Measurements from ENCODE around the gene CNIH4. TPM values are rescaled to one million over a fixed set of nuclear protein-coding genes. Genes with fewer than 3 reads are reported as not detected.
"Not testable (repeated sequence)": the region's sequence is repeated elsewhere in the genome, so short reads cannot be mapped to it uniquely, and the experiment has no call there.

The CNIH4 gene
- 102 and 124 TPM in 2 replicates for polyA plus RNA-seq (2011; rRNA removed)
- 46.4 and 58.0 TPM in 2 replicates for polyA plus RNA-seq (2012; cell fraction: cytosol; rRNA removed)
- polyA plus RNA-seq (2012; cell fraction: nucleus; rRNA removed) = 25.9 and 33.0 TPM in 2 replicates
- 98.6 to 104 TPM (median 104 TPM) in 3 replicates for polyA plus RNA-seq (2017; fragmentation: RNase III; extraction: RNeasy Plus Mini Kit Qiagen cat#74134 plus additional on column Dnase treatment)
- polyA minus RNA-seq (2011; rRNA and poly(A)+ RNA removed) = 42.3 and 43.4 TPM in 2 replicates

- peak within 1 kb of the TSS; percentile 82 for H3K4me2 ChIP-seq
- no peak for TF ChIP-seq EP300 (IDR thresholded peaks at IDR 0.05)
- TF ChIP-seq FOSL2 (IDR thresholded peaks at IDR 0.05) = no peak
- TF ChIP-seq FOSL2 (CRISPR knock-in tag; IDR thresholded peaks at IDR 0.05) = peak; percentile 31
- TF ChIP-seq BCL3 (IDR thresholded peaks at IDR 0.05) = 0 out of 3 replicates have a peak, but pooled peaks have one; percentile 40
- TF ChIP-seq, protein P1, sequence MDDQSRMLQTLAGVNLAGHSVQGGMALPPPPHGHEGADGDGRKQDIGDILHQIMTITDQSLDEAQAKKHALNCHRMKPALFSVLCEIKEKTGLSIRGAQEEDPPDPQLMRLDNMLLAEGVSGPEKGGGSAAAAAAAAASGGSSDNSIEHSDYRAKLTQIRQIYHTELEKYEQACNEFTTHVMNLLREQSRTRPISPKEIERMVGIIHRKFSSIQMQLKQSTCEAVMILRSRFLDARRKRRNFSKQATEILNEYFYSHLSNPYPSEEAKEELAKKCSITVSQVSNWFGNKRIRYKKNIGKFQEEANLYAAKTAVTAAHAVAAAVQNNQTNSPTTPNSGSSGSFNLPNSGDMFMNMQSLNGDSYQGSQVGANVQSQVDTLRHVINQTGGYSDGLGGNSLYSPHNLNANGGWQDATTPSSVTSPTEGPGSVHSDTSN (IDR thresholded peaks at IDR 0.05) = 0 out of 2 replicates have a peak, but pooled peaks have one; percentile 42
- TF ChIP-seq PHF8 (IDR thresholded peaks at IDR 0.05; ENCODE audit: borderline replicate concordance, low read depth) = peak; percentile 70; the same call in 1 of the 2 replicates
- TF ChIP-seq MAZ (IDR thresholded peaks at IDR 0.05; ENCODE audit: borderline replicate concordance, low read depth, low read length) = no peak
- TF ChIP-seq POLR2A (IDR thresholded peaks at IDR 0.05; ENCODE audit: low read length) = peak; percentile 92
- TF ChIP-seq, protein P2, sequence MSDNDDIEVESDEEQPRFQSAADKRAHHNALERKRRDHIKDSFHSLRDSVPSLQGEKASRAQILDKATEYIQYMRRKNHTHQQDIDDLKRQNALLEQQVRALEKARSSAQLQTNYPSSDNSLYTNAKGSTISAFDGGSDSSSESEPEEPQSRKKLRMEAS (IDR thresholded peaks at IDR 0.05) = peak; percentile 65
- peak; percentile 22 to 69; a peak in 3 of 5 replicates for TF ChIP-seq JUN (IDR thresholded peaks at IDR 0.05)
- TF ChIP-seq GATA3 (IDR thresholded peaks at IDR 0.05; ENCODE audit: borderline replicate concordance) = 0 out of 2 replicates have a peak, but pooled peaks have one; percentile 23
- under 1% methylated on average over 30 of the region's 78 CpGs for WGBS (ENCODE audit: missing lambda C conversion rate)
- peak; percentile 98 to 99 for ATAC-seq
- peaks cover 20% of the 10 kb centered on the region for H3K4me1 ChIP-seq
- peak; percentile 94 to 96 for DNase-seq (ENCODE audit: low read depth in 1 of 2, low spot score in 1 of 2)
- POLR2A ChIA-PET = interaction anchor here (1.2 kb wide), 1 partner anchor 27 kb away, joined by 3 read pairs; the partner anchor contains the start of gene NVL
- H3K27ac ChIP-seq = peak within 1 kb of the TSS; percentile 85 to 96
- H3K4me3 ChIP-seq = peak within 1 kb of the TSS; percentile 62
- no peak for FAIRE-seq
- no peaks in the 10 kb centered on the region for H3K9me3 ChIP-seq
- CTCF ChIA-PET = interaction anchor here (0.6 kb wide), 2 partner anchors 10 to 665 kb away, joined by 3 to 5 read pairs; no protein-coding TSS in a partner anchor
These were observed at the start of gene CNIH4 for GRCh38 chr1:224356685-224357625. TSS of gene CNIH4 (plus strand) at chr1:224356879. CDS start at chr1:224356925, 46 bp downstream.

- TF ChIP-seq CHD4 (IDR thresholded peaks at IDR 0.05; ENCODE audit: borderline replicate concordance) = no peak
- TF ChIP-seq, protein P2 (IDR thresholded peaks at IDR 0.05) = no peak
- TF ChIP-seq JUN (IDR thresholded peaks at IDR 0.05) = no peak
- peak; percentile 67 for TF ChIP-seq MAFK (IDR thresholded peaks at IDR 0.05; ENCODE audit: partially characterized antibody)
- no peak for TF ChIP-seq ZNF302 (CRISPR knock-in tag; IDR thresholded peaks at IDR 0.05)
- TF ChIP-seq, protein P1 (IDR thresholded peaks at IDR 0.05) = no peak
- no peak overlapping the region for H3K4me3 ChIP-seq
- 90% methylated on average over 3 of the region's 3 CpGs for WGBS (ENCODE audit: missing lambda C conversion rate)
- CTCF ChIA-PET = no interaction called here
- POLR2A ChIA-PET = no interaction called here
- no peak for DNase-seq (ENCODE audit: low read depth in 1 of 2, low spot score in 1 of 2)
- H3K4me1 ChIP-seq = no peaks in the 10 kb centered on the region; the same call in 2 of the 3 replicates
- no peak for FAIRE-seq
- H3K27ac ChIP-seq = no peak overlapping the region
- H3K4me2 ChIP-seq = no peak overlapping the region
- no peaks in the 10 kb centered on the region for H3K9me3 ChIP-seq
- no peak for ATAC-seq
These were observed 48.6 kb upstream of the CNIH4 start for GRCh38 chr1:224308064-224308463.

DNA sequence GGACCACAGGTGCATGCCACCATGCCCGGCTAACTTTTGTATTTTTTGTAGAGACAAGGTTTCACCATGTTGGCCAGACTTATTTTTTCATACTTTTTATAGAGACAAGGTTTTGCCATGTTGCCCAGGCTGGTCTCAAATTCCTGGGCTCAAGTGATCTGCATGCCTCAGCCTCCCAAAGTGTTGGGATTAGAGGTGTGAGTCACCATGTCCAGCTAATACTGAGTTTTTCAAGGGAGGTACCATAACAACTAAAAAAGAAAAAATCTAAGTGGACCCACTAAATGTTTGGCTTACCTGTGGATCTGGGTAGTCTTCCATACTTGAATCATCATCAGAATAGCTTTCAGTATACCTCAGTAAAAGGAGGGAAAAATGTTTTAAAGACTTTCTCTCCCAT, 45.2 kb upstream of the CNIH4 start:
- FAIRE-seq; H3K9me3 ChIP-seq; H3K4me1 ChIP-seq; H3K4me2 ChIP-seq; ATAC-seq; POLR2A ChIA-PET; H3K4me3 ChIP-seq; DNase-seq (ENCODE audit: low read depth in 1 of 2, low spot score in 1 of 2); H3K27ac ChIP-seq; CTCF ChIA-PET: not testable (repeated sequence)
- WGBS (ENCODE audit: missing lambda C conversion rate) = 100% methylated on average over 1 of the region's 1 CpG
